K562 (cell line): Measurements from ENCODE around the gene MGAT4B. TPM values are rescaled to one million over a fixed set of nuclear protein-coding genes. Genes with fewer than 3 reads are reported as not detected.

Experiments
- BDP1 ChIP-seq: IDR thresholded peaks from 3 replicates; pipeline ENCODE4 v1.6.1; 2011; ENCODE audit not compliant: insufficient read length, insufficient read depth
- CBFA2T3 ChIP-seq: fragments of 450-650 bp; IDR thresholded peaks from 2 replicates; pipeline ENCODE4 v1.6.1; 2017
- JUND ChIP-seq, 2 experiments: IDR thresholded peaks; 2 replicates in 1 of 2; 3 replicates in 1 of 2; pipeline ENCODE4 v1.6.1; 2011; ENCODE audit warnings: borderline replicate concordance in 2 of 2, low read depth in 2 of 2, low read length in 2 of 2, improper control_type of control experiment in 1 of 2, missing biosample characterization in 1 of 2, missing genetic modification characterization in 1 of 2, missing genetic modification reagents in 1 of 2
- LARP7 ChIP-seq: fragments of 450-650 bp; IDR thresholded peaks from 2 replicates; pipeline ENCODE4 v1.6.1; 2016
- MCM5 ChIP-seq: fragments of 450-650 bp; IDR thresholded peaks from 2 replicates; pipeline ENCODE4 v1.6.1; 2016; ENCODE audit warnings: low read depth
- MTF1 ChIP-seq: fragments of 250-450 bp; sonication (Bioruptor Pico); IDR thresholded peaks from 2 replicates; pipeline ENCODE4 v1.9.0; 2021; ENCODE audit warnings: moderate library complexity, mild to moderate bottlenecking, inconsistent platforms, borderline replicate concordance
- MXI1 ChIP-seq: IDR thresholded peaks from 2 replicates; pipeline ENCODE4 v1.6.1; 2011; ENCODE audit warnings: low read depth, mild to moderate bottlenecking, improper control_type of control experiment, low read length
- RAD21 ChIP-seq, 2 experiments: fragments of 250-450 bp in 1 of 2; fragments of 450-650 bp in 1 of 2; sonication (Bioruptor Pico) in 1 of 2; formaldehyde crosslinking in 1 of 2; IDR thresholded peaks in 1 of 2; conservative IDR thresholded peaks in 1 of 2; 2 replicates each; pipeline versions ENCODE4 v1.4.0 to v1.8.0; 2020 to 2022; ENCODE audit warnings: mild to moderate bottlenecking in 2 of 2, moderate library complexity in 1 of 2
- RHOXF2B ChIP-seq: fragments of 250-450 bp; sonication (Bioruptor Pico); conservative IDR thresholded peaks from 2 replicates; pipeline ENCODE4 v1.5.1; 2021
- TAF15 ChIP-seq: fragments of 200-400 bp; formaldehyde crosslinking; IDR thresholded peaks from 2 replicates; pipeline ENCODE4 v1.6.1; 2017; ENCODE audit warnings: mild to moderate bottlenecking, low read depth, low read length, moderate library complexity
- THRAP3 ChIP-seq: fragments of 450-650 bp; IDR thresholded peaks from 2 replicates; pipeline ENCODE4 v1.6.1; 2016; ENCODE audit warnings: mild to moderate bottlenecking, inconsistent platforms, borderline replicate concordance
- U2AF2 ChIP-seq: fragments of 200-400 bp; formaldehyde crosslinking; optimal IDR thresholded peaks from 2 replicates; pipeline ENCODE3; 2017; ENCODE audit warnings: low read depth, mild to moderate bottlenecking, low read length
- polyA plus RNA-seq, 8 experiments: library from polyadenylated mRNA; depleted of rRNA in 4 of 8; stranded (reverse) in 5 of 8; unstranded in 3 of 8; fragments of >200 nt; fragmentation: Nextera tagmentation in 2 of 8; fragmentation: Illumina TruSeq in 1 of 8; extraction: Ambion mirVana in 2 of 8; extraction: Trizol in 1 of 8; gene quantifications; 2 replicates each; pipeline versions ENCODE4 v1.2.1 to v1.2.3, GENCODE V29; 2011 to 2014; ENCODE audit warnings: inconsistent platforms in 1 of 8, missing spikeins in 1 of 8
- total RNA-seq, 7 experiments: library from RNA; depleted of rRNA in 6 of 7; stranded (reverse); fragments of >200 nt in 6 of 7; fragmentation: Illumina TruSeq in 2 of 7; extraction: Trizol in 2 of 7; gene quantifications; 2 replicates each; pipeline versions ENCODE4 v1.2.1 to v1.2.3, GENCODE V29; 2011 to 2021; ENCODE audit warnings: low replicate concordance in 1 of 7
- TF ChIP-seq, protein P1 (sequence below): sonication (generic); formaldehyde crosslinking; IDR thresholded peaks from 2 replicates; pipeline ENCODE4 v1.8.0; 2022; ENCODE audit warnings: mild to moderate bottlenecking, low read depth, missing genetic modification reagents
- TF ChIP-seq, protein P2 (sequence below): sonication (generic); formaldehyde crosslinking; IDR thresholded peaks from 2 replicates; pipeline ENCODE4 v1.8.0; 2022; ENCODE audit warnings: mild to moderate bottlenecking, missing genetic modification reagents
- TF ChIP-seq, protein P3 (sequence below): sonication (generic); formaldehyde crosslinking; IDR thresholded peaks from 2 replicates; pipeline ENCODE4 v1.8.1; 2023; ENCODE audit warnings: mild to moderate bottlenecking, missing genetic modification reagents

The MGAT4B gene
- total and polyA plus RNA-seq, 9 of the 15 experiments (the other 6 are each of a cell fraction or from before 2014, with no cell fraction given), result 0.34 to 133 (median 75.4) TPM

DNA sequence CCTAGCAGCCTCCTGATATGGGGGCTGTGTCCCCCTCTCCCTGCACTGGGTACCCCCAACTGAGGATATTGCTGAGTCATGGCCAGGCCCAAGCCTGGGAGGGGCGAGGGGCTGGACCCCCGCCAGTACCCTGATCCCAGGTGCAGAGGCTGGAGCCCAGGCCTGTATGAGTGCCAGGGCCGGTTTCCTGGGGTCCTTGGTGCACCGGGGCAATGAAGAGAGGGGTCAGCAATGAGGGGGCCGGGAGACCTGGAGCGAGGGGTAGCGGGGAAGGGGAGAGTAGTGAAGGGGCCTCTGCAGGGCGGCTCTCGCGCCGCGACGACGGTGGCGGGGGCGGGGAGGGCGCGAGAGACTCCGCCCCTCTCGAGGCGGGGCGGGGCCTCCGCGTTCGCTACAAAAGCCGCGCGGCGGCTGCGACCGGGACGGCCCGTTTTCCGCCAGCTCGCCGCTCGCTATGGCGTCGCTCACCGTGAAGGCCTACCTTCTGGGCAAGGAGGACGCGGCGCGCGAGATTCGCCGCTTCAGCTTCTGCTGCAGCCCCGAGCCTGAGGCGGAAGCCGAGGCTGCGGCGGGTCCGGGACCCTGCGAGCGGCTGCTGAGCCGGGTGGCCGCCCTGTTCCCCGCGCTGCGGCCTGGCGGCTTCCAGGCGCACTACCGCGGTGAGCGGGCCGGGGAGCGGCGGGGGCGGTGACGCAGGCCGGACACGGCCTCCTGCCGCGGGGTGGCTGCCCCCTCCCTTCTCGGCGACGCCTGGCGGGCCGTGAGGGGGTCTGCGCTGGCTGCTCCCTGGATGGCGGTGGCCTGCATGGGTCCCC lies 14.0 kb upstream of the MGAT4B start, which contains the start of gene SQSTM1 (continued):
- TF ChIP-seq MTF1 (CRISPR knock-in tag) (no peak), MCM5 (no peak), CBFA2T3 (no peak), RAD21 (CRISPR knock-in tag; conservative IDR thresholded peaks at IDR 0.05 in 1 of 2, IDR thresholded peaks at IDR 0.05 in 1 of 2) (peak in 1 of 2 experiments; percentile 22; a peak in 1 of 4 replicates), U2AF2 (no peak), TAF15 (no peak), MXI1 (no peak), LARP7 (peak; percentile 84), THRAP3 (no peak), BDP1 (no peak), JUND (IDR thresholded peaks at IDR 0.05; ENCODE audit: borderline replicate concordance, low read depth, low read length) (no peak), JUND (tag; IDR thresholded peaks at IDR 0.05; ENCODE audit: borderline replicate concordance, low read depth, low read length) (no peak; the same call in 2 of the 3 replicates), RHOXF2B (CRISPR knock-in tag) (no peak)
- TF ChIP-seq, protein P1, sequence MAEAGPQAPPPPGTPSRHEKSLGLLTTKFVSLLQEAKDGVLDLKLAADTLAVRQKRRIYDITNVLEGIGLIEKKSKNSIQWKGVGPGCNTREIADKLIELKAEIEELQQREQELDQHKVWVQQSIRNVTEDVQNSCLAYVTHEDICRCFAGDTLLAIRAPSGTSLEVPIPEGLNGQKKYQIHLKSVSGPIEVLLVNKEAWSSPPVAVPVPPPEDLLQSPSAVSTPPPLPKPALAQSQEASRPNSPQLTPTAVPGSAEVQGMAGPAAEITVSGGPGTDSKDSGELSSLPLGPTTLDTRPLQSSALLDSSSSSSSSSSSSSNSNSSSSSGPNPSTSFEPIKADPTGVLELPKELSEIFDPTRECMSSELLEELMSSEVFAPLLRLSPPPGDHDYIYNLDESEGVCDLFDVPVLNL, result peak; percentile 22; the same call in 1 of the 2 replicates
- TF ChIP-seq, protein P2, sequence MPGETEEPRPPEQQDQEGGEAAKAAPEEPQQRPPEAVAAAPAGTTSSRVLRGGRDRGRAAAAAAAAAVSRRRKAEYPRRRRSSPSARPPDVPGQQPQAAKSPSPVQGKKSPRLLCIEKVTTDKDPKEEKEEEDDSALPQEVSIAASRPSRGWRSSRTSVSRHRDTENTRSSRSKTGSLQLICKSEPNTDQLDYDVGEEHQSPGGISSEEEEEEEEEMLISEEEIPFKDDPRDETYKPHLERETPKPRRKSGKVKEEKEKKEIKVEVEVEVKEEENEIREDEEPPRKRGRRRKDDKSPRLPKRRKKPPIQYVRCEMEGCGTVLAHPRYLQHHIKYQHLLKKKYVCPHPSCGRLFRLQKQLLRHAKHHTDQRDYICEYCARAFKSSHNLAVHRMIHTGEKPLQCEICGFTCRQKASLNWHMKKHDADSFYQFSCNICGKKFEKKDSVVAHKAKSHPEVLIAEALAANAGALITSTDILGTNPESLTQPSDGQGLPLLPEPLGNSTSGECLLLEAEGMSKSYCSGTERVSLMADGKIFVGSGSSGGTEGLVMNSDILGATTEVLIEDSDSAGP (CRISPR knock-in tag), result no peak
- TF ChIP-seq, protein P3, sequence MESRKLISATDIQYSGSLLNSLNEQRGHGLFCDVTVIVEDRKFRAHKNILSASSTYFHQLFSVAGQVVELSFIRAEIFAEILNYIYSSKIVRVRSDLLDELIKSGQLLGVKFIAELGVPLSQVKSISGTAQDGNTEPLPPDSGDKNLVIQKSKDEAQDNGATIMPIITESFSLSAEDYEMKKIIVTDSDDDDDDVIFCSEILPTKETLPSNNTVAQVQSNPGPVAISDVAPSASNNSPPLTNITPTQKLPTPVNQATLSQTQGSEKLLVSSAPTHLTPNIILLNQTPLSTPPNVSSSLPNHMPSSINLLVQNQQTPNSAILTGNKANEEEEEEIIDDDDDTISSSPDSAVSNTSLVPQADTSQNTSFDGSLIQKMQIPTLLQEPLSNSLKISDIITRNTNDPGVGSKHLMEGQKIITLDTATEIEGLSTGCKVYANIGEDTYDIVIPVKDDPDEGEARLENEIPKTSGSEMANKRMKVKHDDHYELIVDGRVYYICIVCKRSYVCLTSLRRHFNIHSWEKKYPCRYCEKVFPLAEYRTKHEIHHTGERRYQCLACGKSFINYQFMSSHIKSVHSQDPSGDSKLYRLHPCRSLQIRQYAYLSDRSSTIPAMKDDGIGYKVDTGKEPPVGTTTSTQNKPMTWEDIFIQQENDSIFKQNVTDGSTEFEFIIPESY (CRISPR knock-in tag), result no peak
